GM18867 (cell line): ENCODE data around the gene ACTR3C.
A peak's percentile ranks its signal among the peaks of the same experiment; 100 is the strongest.

Source experiments
- ATAC-seq: cut with Tn5 transposase; IDR thresholded peaks from one replicate; pipeline ENCODE4 v1.9.1; 2021; ENCODE audit warnings: mild to moderate bottlenecking, moderate library complexity; ENCODE audit not compliant: unreplicated experiment

Gene ACTR3C

GRCh38 chr7:150322833-150323681, at the start of gene ACTR3C, which contains the start of gene LRRC61:
Gene ACTR3C, minus strand, starts transcription at chr7:150323545. Its CDS starts 28,249 bp downstream, at chr7:150295296.
Gene LRRC61, plus strand, starts transcription at chr7:150323355. Its CDS starts 13,507 bp downstream, at chr7:150336862.
- ATAC-seq = peak; percentile 64

DNA sequence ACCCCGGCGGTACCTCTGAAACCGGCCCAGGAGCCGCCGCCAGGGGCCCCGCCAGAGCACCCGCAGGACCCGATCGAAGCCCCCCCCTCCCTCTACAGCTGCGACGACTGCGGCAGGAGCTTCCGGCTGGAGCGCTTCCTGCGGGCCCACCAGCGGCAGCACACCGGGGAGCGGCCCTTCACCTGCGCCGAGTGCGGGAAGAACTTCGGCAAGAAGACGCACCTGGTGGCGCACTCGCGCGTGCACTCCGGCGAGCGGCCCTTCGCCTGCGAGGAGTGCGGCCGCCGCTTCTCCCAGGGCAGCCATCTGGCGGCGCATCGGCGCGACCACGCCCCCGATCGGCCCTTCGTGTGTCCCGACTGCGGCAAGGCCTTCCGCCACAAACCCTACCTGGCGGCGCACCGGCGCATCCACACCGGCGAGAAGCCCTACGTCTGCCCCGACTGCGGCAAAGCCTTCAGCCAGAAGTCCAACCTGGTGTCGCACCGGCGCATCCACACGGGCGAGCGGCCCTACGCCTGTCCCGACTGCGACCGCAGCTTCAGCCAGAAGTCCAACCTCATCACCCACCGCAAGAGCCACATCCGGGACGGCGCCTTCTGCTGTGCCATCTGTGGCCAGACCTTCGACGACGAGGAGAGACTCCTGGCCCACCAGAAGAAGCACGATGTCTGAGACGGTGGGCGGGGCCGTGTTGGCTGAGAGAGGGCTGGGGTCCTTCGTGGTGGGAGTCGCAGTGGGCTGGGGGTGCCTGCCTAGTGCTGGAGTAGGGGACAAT, 49.1 kb upstream of the ACTR3C start:
- ATAC-seq = no peak

GRCh38 chr7:150371996-150372270, 48.6 kb upstream of the ACTR3C start:
- no peak for ATAC-seq

DNA sequence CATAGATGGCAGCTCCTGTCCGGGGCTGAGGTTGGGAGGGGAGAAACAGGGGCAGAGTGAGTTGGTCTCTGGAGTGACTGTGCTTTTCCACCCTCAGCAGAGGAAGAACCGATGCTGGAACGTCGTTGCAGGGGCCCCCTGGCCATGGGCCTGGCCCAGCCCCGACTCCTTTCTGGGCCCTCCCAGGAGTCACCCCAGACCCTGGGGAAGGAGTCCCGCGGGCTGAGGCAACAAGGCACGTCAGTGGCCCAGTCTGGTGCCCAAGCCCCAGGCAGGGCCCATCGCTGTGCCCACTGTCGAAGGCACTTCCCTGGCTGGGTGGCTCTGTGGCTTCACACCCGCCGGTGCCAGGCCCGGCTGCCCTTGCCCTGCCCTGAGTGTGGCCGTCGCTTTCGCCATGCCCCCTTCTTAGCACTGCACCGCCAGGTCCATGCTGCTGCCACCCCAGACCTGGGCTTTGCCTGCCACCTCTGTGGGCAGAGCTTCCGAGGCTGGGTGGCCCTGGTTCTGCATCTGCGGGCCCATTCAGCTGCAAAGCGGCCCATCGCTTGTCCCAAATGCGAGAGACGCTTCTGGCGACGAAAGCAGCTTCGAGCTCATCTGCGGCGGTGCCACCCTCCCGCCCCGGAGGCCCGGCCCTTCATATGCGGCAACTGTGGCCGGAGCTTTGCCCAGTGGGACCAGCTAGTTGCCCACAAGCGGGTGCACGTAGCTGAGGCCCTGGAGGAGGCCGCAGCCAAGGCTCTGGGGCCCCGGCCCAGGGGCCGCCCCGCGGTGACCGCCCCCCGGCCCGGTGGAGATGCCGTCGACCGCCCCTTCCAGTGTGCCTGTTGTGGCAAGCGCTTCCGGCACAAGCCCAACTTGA, 48.0 kb upstream of the ACTR3C start:
- no peak for ATAC-seq

- no peak for ATAC-seq
Observed at GRCh38 chr7:150370612-150371071, 47.3 kb upstream of the ACTR3C start.

- ATAC-seq = no peak
Observed at GRCh38 chr7:150369748-150370501, 46.6 kb upstream of the ACTR3C start.

DNA sequence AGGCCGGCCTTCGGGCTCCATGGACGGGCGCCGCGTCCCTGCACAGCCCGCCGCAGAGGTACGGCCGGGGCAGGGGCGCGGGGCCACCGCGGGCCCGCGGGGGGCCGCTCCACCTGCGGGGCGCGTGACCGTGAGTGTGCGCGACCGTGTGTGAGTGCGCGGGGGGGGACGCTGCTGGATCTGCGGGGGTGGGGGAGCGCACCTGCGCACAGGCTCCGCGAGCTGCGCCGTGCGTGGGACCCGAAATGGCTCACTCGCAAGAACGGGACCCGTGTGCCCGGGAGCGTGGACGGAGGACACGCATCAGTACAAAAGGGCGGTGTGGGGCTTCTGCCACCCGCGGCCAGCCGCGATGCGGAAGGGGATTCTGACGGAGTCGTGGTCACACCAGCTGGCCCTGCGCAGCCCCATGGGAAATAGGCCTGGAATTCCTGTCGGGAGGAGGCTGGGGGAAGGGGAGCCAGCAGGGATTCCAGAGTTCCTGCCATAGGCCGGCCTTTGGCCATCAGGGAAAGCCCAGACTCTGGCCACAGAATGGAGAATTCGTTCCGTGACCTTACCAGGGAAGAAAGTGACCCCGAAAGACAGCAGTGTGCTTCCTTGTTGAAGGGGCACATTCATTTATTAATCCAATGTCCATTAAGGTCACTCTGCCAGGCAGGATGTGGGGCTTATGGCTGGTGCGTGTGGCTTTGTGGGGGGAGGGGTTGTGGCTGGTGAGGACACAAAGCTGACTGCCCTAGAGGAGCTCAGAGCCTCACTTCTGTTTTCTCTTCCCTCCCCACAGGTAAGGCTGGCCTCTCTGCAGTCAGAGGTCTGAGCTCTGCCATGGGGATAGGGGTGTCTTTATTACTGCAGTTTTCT, 45.8 kb upstream of the ACTR3C start:
- ATAC-seq = peak; percentile 39

- ATAC-seq = peak; percentile 66
Observed at GRCh38 chr7:150368096-150368883, 44.9 kb upstream of the ACTR3C start, which contains the start of gene REPIN1. Gene REPIN1, plus strand, starts transcription at chr7:150368822. Its CDS starts 890 bp downstream, at chr7:150369712.

DNA sequence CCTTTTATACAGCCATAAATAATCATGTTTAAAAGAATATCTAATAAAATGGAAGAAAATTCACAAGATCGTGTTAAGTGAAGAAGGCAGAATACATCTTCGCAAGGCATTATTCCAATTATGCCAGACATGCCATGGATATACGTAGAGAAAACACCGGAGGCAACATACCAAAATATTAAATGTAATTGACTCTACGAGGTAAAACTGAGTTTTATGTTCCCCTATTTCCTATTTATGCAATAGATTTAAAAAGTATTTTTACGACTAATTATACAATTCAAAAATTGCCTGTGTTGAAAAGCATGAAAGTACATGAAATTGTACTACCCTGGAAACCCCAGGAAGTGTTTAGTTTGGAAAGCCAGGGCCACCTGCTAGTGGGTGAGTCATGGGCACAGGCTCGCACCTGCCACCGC, 44.3 kb upstream of the ACTR3C start:
- ATAC-seq = no peak

DNA sequence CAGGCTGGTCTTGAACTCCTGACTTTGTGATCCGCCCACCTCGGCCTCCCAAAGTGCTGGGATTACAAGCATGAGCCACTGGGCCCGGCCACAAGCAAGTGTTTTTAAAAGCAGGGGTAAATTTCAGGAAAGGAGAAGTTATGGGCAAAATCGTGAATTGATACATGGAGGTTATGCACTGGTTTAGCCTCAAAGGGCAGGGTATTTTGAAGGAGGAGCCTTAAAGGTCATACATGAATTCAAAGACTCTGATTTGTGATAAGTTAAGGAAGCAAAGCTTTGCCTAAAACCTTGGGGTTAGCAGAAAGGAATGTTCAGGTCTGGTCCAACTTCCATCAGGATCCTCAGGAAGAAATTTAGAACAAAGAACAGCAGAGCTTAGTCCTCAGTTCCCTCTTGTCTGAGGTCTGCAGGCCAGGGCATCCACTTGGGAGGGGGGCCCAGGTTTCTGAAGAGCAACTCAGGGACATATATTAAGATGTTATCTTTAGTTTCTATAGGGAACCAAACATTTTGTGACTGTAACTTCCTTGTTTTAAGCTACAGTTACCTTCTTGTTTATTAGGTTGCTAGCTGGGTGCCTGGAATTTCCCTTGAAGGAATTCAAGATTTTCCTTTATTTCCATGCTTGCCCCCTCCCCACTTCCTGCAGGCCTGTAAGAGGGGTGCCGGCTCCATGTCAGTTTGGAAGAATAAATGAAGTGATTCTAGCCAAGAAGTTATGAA, 42.5 kb upstream of the ACTR3C start:
- ATAC-seq = no peak

- no peak for ATAC-seq
Observed at GRCh38 chr7:150365194-150365593, 41.8 kb upstream of the ACTR3C start.

DNA sequence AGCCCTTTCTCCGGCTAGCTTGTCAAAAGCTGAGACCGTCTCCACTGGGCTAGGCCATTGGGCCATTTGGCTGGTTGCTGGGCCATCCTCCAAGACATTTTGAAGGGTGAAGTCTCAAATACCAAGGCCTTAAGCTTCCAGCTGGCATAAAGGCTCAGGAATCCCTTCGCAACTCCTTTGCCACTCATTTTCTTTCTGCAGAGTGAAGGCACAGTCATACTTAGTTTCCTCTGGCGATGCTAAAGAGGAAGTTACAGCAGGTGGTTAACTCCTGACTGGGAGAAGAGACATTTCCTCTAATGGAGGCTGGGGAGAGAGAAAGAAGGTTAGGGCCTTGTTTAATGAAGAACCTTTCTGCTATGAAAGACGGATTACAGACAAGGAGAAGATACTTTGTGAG, 40.5 kb upstream of the ACTR3C start:
- ATAC-seq = no peak

DNA sequence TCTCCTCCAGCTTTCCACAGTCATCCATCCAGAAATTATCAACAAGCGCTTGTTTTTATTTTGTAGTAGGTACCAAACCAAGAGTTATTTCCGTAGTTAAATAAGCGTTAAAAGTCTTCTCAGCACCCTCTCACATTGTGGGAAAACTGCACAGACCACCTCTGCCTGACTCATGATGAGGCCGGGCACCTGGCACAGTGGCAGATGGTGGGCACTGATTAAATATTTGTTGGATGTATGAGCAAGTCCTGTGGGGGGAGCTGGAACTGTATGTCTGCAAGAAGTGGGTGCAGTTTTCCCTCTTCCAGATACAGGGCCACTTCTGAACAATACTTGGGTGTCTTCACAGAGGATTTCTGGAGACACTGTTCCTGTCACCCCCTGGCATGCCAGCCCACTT, 40.0 kb upstream of the ACTR3C start:
- no peak for ATAC-seq

GRCh38 chr7:150361807-150362621, 38.7 kb upstream of the ACTR3C start:
- no peak for ATAC-seq

DNA sequence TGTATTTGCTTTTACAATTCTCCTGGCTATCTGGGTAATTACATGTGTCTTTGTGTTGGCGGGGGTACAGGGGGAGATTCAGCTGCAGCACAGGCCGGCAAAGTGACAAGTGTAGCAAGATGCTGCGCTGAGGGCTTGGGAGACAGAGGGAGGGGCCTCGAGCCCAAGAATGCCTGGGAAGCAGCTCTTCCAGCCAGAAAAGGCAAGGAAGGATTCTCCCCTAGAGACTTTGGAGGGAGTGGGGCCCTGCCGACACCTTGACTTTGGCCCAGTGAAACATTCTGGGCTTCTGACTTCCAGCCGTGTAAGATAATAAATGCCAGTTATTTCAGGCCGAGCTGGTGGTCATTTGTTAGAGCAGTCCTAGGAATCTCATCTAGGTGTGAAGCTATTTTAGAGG, 38.1 kb upstream of the ACTR3C start:
- ATAC-seq = no peak

DNA sequence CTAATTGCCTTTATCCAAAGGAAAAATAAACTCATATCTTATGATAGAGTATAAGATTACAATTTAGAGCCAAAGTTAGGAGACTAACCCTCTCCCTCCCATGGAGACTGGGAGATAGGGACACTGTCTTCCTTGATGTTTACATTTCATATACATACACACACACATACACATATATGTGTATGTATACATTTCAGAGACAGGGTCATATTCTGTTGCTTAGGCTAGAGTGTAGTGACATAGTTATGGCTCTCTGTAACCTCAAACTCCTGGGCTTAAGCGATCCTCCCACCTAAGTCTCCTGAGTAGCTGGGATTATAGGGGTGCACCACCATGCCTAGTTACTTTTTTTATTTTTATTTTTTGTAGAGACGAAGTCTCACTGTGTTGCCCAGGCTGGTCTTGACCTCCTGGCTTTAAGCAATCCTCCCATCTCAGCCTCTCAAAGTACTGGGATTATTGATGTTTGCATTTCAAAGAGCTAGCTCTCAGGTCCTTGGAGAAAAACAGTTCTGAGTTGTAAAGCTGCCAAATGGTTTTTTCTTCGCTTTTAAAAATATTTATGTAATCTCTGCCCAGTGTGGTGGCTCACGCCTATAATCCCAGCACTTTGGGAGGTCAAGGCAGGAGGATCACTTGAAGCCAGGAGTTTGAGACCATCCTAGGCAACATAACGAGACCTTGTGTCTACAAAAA, 37.2 kb upstream of the ACTR3C start:
- ATAC-seq = no peak
